ENCODE data around the gene JAZF1. TPM values are rescaled to one million over a fixed set of nuclear protein-coding genes. Genes with fewer than 3 reads are reported as not detected.

The JAZF1 gene
- total RNA-seq, 4 donors from 2014 or later: 1.6 to 8.6 (median 5.3) TPM

- peak; percentile 49 to 81 for DNase-seq
- in situ Hi-C loops (cut with MboI; ENCODE audit: low sequenced_read_pairs in 4 of 4): no loop called here
- peak overlapping the region; percentile 8 to 89 (median 33) for H3K27ac ChIP-seq
Observed at GRCh38 chr7:28102797-28103196, 77.8 kb downstream of the JAZF1 start.

GRCh38 chr7:28096713-28097112, 83.9 kb downstream of the JAZF1 start:
- intact Hi-C loops (cut with DNase I; ENCODE audit: low total_unique reads): loop anchor here (1.0 kb wide), 1 partner anchor 34 kb away; no protein-coding TSS in a partner anchor
- H3K36me3 ChIP-seq: no peaks in the 10 kb centered on the region
- no peak overlapping the region for H3K4me3 ChIP-seq
- H3K27me3 ChIP-seq: no peaks in the 10 kb centered on the region
- H3K4me1 ChIP-seq: peaks cover 0 to 8% of the 10 kb centered on the region in 2 donors
- TF ChIP-seq POLR2A (IDR thresholded peaks at IDR 0.05): no peak
- TF ChIP-seq, protein P1, sequence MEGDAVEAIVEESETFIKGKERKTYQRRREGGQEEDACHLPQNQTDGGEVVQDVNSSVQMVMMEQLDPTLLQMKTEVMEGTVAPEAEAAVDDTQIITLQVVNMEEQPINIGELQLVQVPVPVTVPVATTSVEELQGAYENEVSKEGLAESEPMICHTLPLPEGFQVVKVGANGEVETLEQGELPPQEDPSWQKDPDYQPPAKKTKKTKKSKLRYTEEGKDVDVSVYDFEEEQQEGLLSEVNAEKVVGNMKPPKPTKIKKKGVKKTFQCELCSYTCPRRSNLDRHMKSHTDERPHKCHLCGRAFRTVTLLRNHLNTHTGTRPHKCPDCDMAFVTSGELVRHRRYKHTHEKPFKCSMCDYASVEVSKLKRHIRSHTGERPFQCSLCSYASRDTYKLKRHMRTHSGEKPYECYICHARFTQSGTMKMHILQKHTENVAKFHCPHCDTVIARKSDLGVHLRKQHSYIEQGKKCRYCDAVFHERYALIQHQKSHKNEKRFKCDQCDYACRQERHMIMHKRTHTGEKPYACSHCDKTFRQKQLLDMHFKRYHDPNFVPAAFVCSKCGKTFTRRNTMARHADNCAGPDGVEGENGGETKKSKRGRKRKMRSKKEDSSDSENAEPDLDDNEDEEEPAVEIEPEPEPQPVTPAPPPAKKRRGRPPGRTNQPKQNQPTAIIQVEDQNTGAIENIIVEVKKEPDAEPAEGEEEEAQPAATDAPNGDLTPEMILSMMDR (IDR thresholded peaks at IDR 0.05 in 4 of 5, conservative IDR thresholded peaks at IDR 0.05 in 1 of 5): peak; percentile 77 to 86 (median 85)
- ATAC-seq: peak; percentile 30 to 82
- no peaks in the 10 kb centered on the region for H3K9me3 ChIP-seq
- peak; percentile 38 to 46 for DNase-seq
- H3K27ac ChIP-seq: peak overlapping the region in 1 of 4 donors; percentile 22
- in situ Hi-C loops (cut with MboI; ENCODE audit: low sequenced_read_pairs in 4 of 4): loop anchor here in 2 of 4 donors (5.0 to 25.0 kb wide), 2 partner anchors 34 to 909 kb away; partner anchors contain the start of gene HOXA11 (in 1 of the 2)

More at GRCh38 chr7:28102797-28103196, 77.8 kb downstream of the JAZF1 start:
- TF ChIP-seq POLR2A (IDR thresholded peaks at IDR 0.05): peak; percentile 16 to 18
- TF ChIP-seq, protein P1 (IDR thresholded peaks at IDR 0.05 in 4 of 5, conservative IDR thresholded peaks at IDR 0.05 in 1 of 5): no peak
- peaks cover 42 to 44% of the 10 kb centered on the region in 2 donors for H3K4me1 ChIP-seq
- no peaks in the 10 kb centered on the region for H3K9me3 ChIP-seq
- H3K4me3 ChIP-seq: no peak overlapping the region
- H3K36me3 ChIP-seq: no peaks in the 10 kb centered on the region
- peak; percentile 44 to 83 for ATAC-seq
- no peaks in the 10 kb centered on the region for H3K27me3 ChIP-seq
- intact Hi-C loops (cut with DNase I; ENCODE audit: low total_unique reads): loop anchor here (5.0 to 10.0 kb wide), 4 partner anchors 95 to 1752 kb away; no protein-coding TSS in a partner anchor

DNA sequence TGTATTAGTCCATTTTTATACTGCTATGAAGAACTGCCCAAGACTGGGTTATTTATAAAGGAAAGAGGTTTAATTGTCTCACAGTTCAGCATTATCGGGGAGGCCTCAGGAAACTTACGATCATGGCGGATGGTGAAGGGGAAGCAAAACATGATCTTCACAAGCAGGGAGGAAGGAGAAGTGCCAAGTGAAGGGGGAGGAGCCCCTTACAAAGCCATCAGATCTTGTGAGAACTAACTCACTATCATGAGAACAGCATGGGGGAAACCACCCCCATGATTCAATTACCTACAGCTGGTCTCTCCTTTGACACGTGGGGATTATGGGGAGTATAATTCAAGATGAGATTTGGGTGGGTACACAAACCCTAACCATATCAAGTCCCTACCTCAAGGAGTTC, 85.4 kb downstream of the JAZF1 start:
- Histone ChIP-seq H3K36me3 (no peaks in the 10 kb centered on the region), H3K4me1 (peaks cover 0 to 8% of the 10 kb centered on the region in 2 donors), H3K9me3 (no peaks in the 10 kb centered on the region), H3K27ac (no peak overlapping the region), H3K27me3 (no peaks in the 10 kb centered on the region), H3K4me3 (no peak overlapping the region)
- ATAC-seq (no peak), DNase-seq (no peak)
- no peak for TF ChIP-seq POLR2A (IDR thresholded peaks at IDR 0.05)
- TF ChIP-seq, protein P1 (IDR thresholded peaks at IDR 0.05 in 4 of 5, conservative IDR thresholded peaks at IDR 0.05 in 1 of 5): no peak
- in situ Hi-C loops (cut with MboI; ENCODE audit: low sequenced_read_pairs in 4 of 4): loop anchor here in 2 of 4 donors (5.0 to 25.0 kb wide), 2 partner anchors 33 to 908 kb away; partner anchors contain the start of gene HOXA11 (in 1 of the 2)
- intact Hi-C loops (cut with DNase I; ENCODE audit: low total_unique reads): no loop called here

DNA sequence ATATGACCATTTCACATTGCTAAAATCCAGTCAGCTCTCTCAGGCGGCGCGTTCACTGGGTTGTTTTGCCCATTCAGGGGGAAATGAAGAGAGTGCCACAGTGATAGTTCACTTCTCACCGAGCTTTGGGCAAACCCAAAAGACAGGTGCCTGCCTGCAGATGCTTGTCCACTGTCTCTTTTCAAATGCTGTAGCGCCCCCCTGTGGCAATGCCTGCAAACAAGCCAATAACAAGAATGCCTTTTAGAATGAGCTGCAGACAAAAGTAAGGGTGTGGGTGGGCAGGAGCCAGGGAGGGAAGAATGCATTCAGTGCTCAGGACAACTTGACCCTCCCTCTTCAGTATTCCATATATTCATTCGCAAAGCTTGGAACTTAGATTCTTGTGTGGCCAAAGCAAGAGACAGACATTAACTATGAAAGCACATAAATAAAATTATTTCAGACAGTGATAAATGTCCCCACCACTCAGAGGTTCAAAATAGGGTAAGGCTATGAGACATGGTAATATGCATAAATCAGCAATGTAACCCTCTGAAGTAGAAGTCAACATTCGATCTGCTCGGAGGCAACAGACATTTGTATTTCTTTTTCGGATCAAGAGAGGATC, 86.9 kb downstream of the JAZF1 start:
- peak in 1 of 2 donors; percentile 54 for ATAC-seq
- TF ChIP-seq POLR2A (IDR thresholded peaks at IDR 0.05): no peak
- TF ChIP-seq, protein P1 (IDR thresholded peaks at IDR 0.05 in 4 of 5, conservative IDR thresholded peaks at IDR 0.05 in 1 of 5): peak; percentile 31 to 72 (median 69)

More for the DNA sequence above, 86.9 kb downstream of the JAZF1 start:
- Histone ChIP-seq H3K4me3 (no peak overlapping the region), H3K9me3 (no peaks in the 10 kb centered on the region), H3K4me1 (peaks cover 0 to 8% of the 10 kb centered on the region in 2 donors), H3K27me3 (no peaks in the 10 kb centered on the region), H3K36me3 (no peaks in the 10 kb centered on the region), H3K27ac (no peak overlapping the region)
- peak in 1 of 2 donors; percentile 74 for DNase-seq
- in situ Hi-C loops (cut with MboI; ENCODE audit: low sequenced_read_pairs in 4 of 4): loop anchor here in 1 of 4 donors (25.0 kb wide), 1 partner anchor 906 kb away; the partner anchor contains the start of gene HOXA11
- intact Hi-C loops (cut with DNase I; ENCODE audit: low total_unique reads): no loop called here
